K562 (cell line): ENCODE results near the gene GEMIN2. TPM values are rescaled to one million over a fixed set of nuclear protein-coding genes. Genes with fewer than 3 reads are reported as not detected.
A peak's percentile ranks its signal among the peaks of the same experiment; 100 is the strongest.

ENCODE experiments used
- ARID4B ChIP-seq: sonication (generic); formaldehyde crosslinking; IDR thresholded peaks from 2 replicates; pipeline ENCODE4 v1.8.0; 2022; ENCODE audit warnings: mild to moderate bottlenecking, missing genetic modification reagents
- CCNT2 ChIP-seq: IDR thresholded peaks from 2 replicates; pipeline ENCODE4 v1.6.1; 2011; ENCODE audit warnings: borderline replicate concordance, low read depth, mild to moderate bottlenecking, moderate library complexity, mixed read lengths, low read length; ENCODE audit not compliant: insufficient read length; ENCODE audit errors: extremely low read depth
- CREM ChIP-seq: IDR thresholded peaks from 2 replicates; pipeline ENCODE4 v1.6.1; 2014; ENCODE audit warnings: antibody characterized with exemption, low read depth
- E2F6 ChIP-seq, 2 experiments: IDR thresholded peaks; 2 replicates each; pipeline ENCODE4 v1.6.1; 2011; ENCODE audit warnings: borderline replicate concordance in 1 of 2, control low read depth in 1 of 2, low read depth in 1 of 2, low read length in 1 of 2, mild to moderate bottlenecking in 1 of 2, mixed read lengths in 1 of 2, moderate library complexity in 1 of 2; ENCODE audit not compliant: insufficient read depth in 1 of 2, insufficient read length in 1 of 2, poor library complexity in 1 of 2, severe bottlenecking in 1 of 2; ENCODE audit errors: extremely low read depth in 1 of 2
- FOXP1 ChIP-seq: sonication (generic); formaldehyde crosslinking; IDR thresholded peaks from 2 replicates; pipeline ENCODE4 v1.8.0; 2022; ENCODE audit warnings: mild to moderate bottlenecking, missing genetic modification reagents
- NKRF ChIP-seq: fragments of 450-650 bp; IDR thresholded peaks from 2 replicates; pipeline ENCODE4 v1.6.1; 2016; ENCODE audit warnings: borderline replicate concordance
- POLR2G ChIP-seq: fragments of 200-400 bp; formaldehyde crosslinking; IDR thresholded peaks from 2 replicates; pipeline ENCODE4 v1.6.1; 2017; ENCODE audit warnings: low read depth, mild to moderate bottlenecking, antibody characterized with exemption, low read length, moderate library complexity
- SAFB ChIP-seq: fragments of 200-400 bp; formaldehyde crosslinking; IDR thresholded peaks from 2 replicates; pipeline ENCODE4 v1.6.1; 2017; ENCODE audit warnings: low read depth, low read length, borderline replicate concordance
- SMARCA5 ChIP-seq: fragments of 450-650 bp; IDR thresholded peaks from 2 replicates; pipeline ENCODE4 v1.6.1; 2016
- TCF7 ChIP-seq: sonication (generic); IDR thresholded peaks from 2 replicates; pipeline ENCODE4 v1.6.1; 2016; ENCODE audit warnings: antibody characterized with exemption, borderline replicate concordance
- TFAP4 ChIP-seq: sonication (generic); formaldehyde crosslinking; IDR thresholded peaks from 2 replicates; pipeline ENCODE4 v1.8.0; 2022; ENCODE audit warnings: missing genetic modification reagents, mild to moderate bottlenecking, moderate library complexity, borderline replicate concordance
- VEZF1 ChIP-seq: fragments of 200-800 bp; sonication (Bioruptor generic); IDR thresholded peaks from 2 replicates; pipeline ENCODE4 v1.6.1; 2017; ENCODE audit warnings: missing genetic modification characterization, missing compliant biosample characterization
- ZNF436 ChIP-seq: fragments of 250-450, 450-650 bp; sonication (Bioruptor Pico); formaldehyde crosslinking; IDR thresholded peaks from 2 replicates; pipeline ENCODE4 v1.7.0; 2020; ENCODE audit warnings: mild to moderate bottlenecking
- polyA plus RNA-seq, 8 experiments: library from polyadenylated mRNA; depleted of rRNA in 4 of 8; stranded (reverse) in 5 of 8; unstranded in 3 of 8; fragments of >200 nt; fragmentation: Nextera tagmentation in 2 of 8; fragmentation: Illumina TruSeq in 1 of 8; extraction: Ambion mirVana in 2 of 8; extraction: Trizol in 1 of 8; gene quantifications; 2 replicates each; pipeline versions ENCODE4 v1.2.1 to v1.2.3, GENCODE V29; 2011 to 2014; ENCODE audit warnings: inconsistent platforms in 1 of 8, missing spikeins in 1 of 8
- total RNA-seq, 7 experiments: library from RNA; depleted of rRNA in 6 of 7; stranded (reverse); fragments of >200 nt in 6 of 7; fragmentation: Illumina TruSeq in 2 of 7; extraction: Trizol in 2 of 7; gene quantifications; 2 replicates each; pipeline versions ENCODE4 v1.2.1 to v1.2.3, GENCODE V29; 2011 to 2021; ENCODE audit warnings: low replicate concordance in 1 of 7

GEMIN2 gene
- total and polyA plus RNA-seq, 9 of the 15 experiments (the other 6 are each of a cell fraction or from before 2014, with no cell fraction given), result 23.0 to 87.6 (median 45.5) TPM

- TF ChIP-seq ARID4B (peak; percentile 65; the same call in 1 of the 2 replicates), CREM (peak; percentile 23; the same call in 1 of the 2 replicates), SMARCA5 (no peak), TCF7 (no peak), ZNF436 (CRISPR knock-in tag) (no peak), SAFB (no peak), E2F6 (IDR thresholded peaks at IDR 0.05; ENCODE audit: borderline replicate concordance in 1 of 2, extremely low read depth in 1 of 2, insufficient read depth in 1 of 2, insufficient read length in 1 of 2, low read depth in 1 of 2, low read length in 1 of 2, poor library complexity in 1 of 2, severe bottlenecking in 1 of 2) (peak in 1 of 2 experiments; percentile 66), FOXP1 (CRISPR knock-in tag) (0 out of 2 replicates have a peak, but pooled peaks have one; percentile 53), POLR2G (peak; percentile 84), NKRF (peak; percentile 71; the same call in 1 of the 2 replicates), TFAP4 (CRISPR knock-in tag) (peak; percentile 3; the same call in 1 of the 2 replicates), VEZF1 (CRISPR knock-in tag) (no peak; the same call in 1 of the 2 replicates), CCNT2 (peak; percentile 15)
These were observed 61.5 kb downstream of the GEMIN2 start (continued) for GRCh38 chr14:39175445-39176262.
